NCI-H82 treated with DMSO at 0.1 percent for 48 hours (cell line): ENCODE data around the gene TMEM26.

ENCODE experiments used
- DNase-seq: peaks from one replicate; lab custom pipeline; 2025; ENCODE audit not compliant: unreplicated experiment; lab: John Stamatoyannopoulos, UW

The TMEM26 gene

DNA sequence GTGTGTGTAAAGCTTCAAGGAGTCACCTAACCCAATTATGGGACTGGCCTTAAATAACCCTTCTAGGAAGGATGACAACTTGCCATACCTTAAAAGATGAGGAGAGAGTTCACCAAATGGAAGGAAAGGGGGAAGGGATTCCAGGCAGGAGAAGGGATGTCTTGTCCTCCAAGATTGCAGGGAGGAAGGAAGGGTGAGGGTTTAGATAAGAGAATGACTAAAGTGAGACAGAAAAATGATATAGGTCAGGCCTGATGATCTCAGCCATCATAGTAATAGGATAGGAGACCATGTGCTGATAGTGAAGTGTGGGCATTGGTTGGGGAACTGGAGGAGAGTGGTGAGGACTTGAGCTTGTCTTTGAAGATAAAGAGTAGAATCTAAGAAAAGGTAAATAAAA, 7.7 kb upstream of the TMEM26 start:
- DNase-seq: no peak

DNA sequence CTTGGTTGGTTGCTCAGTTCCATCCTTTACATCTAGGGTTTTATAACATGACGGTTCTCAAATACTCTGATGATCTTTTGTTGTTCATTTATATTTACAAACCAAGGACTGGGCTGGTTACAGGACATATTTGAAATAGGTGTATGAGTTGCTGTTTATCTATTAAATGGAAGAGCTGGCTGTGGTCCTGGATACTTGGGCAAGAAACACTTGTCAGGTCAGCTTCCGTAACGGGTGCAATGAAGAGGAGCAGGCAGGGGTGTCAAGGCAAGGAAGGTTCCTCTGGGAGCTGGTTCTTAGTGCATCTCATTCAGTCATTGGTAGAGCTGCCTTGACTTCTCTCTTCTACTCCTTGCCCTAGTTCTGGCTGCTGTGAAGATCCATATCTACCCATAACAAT, 4.8 kb upstream of the TMEM26 start:
- no peak for DNase-seq

DNA sequence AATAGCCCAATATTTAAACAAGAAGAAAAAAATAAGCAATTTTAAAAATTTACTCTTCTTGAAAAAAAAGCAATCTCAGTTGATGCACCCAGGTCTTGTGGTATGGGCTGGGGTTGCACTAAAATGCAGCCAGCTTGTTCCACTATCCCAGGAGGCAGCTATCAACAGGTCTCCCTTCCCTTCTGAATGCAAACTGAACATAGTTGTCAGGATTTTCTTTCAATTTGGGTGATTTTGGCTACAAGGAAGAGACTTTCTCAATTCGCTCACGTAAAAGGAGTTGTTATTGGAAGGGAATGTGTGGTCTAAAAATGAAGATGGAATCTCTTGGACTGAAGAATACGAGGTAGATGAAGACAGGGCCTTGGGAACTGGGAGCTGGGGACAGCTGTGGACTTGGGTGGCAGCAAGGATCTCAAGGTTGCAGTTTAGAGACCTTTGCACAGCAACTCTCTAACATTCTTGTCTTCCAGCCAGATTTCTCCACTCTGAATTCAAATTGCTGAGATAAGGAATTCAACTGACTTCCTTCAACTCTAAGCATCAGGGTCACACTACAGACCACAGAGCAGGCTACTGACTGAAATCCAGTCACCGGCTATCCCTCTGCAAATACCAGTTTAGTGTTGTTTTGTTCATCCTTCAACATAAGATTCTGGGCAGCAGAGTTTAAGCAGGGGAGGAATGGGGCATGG, 3.1 kb upstream of the TMEM26 start:
- no peak for DNase-seq

DNA sequence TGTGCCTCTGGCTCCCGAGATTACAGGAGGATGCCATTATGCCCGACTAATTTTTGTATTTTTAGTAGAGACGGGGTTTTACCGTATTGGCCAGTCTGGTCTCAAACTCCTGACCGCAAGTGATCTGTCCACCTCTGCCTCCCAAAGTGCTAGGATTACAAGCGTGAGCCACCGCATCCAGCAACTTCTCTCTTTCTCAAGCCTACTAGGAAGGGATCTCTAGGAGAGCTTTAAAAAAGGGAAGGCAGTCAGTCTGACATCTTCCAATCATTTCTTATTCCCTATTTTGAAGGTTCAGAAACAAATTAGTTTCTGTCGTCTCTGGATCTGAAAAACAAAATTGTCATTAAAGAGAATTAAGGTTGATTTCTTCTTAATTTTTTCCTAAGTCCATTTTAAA, 2.5 kb upstream of the TMEM26 start:
- DNase-seq: no peak

DNA sequence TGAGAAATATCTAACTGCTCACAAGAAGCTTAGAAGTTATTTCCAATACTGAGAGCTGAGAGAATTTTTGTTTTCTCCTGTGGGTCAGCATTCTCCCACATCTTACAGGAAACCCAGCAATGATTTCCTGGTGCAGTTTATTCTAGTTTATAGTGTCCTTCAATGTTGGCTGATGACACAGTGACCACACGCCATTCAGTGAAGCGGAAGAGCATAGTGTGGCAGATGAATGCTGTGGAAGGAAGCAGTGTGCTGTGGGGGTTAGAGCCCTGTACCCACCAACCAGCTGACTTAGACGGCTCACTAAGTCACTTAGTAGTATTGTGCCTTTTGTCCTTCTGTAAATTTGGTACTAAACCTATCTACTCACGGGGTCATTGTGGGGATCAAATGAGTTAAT, 1.4 kb upstream of the TMEM26 start:
- DNase-seq: no peak

DNA sequence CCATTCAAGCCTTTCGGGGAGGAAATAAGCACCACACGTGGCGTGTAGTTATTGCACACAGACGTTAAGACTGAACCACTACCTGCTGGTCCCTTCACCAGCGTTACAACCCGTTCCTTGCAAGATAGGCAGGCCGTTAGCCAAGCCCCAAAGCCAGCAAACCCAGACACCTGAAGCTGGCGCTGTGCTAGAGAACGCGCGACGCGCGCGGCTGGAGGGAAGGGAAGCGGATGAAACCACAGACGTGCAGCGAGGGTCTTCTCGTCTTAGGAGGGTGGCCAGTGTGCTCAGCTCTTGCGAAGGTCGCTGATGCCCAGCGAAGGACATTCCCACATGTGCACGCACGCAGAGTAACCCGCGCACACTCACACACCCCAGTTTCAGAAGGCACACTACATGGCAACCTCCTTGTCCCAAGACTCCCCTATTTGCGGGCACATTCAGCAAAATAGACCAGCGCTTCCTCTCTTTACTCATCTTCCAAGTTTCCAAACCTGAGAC, 980 bp downstream of the TMEM26 start:
- no peak for DNase-seq

DNA sequence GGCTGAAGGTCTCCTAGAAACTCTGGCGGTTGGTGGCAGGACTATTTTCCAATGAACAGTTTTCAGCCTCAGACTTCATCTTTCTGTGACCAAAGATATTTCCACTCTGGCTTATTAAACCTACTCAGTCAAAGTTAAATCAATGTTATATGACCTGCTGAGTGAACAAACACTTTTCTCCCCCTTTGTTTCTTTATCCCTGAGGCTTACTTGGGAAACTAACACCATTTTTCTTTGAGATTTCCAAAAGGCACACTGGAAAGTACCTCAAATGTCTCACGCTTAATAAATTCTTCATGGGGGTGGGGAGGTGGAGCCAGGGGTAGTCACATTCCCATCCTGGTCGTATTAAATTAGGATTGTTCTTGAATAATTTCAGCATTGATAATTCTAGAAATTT, 1.8 kb downstream of the TMEM26 start:
- DNase-seq: no peak

DNA sequence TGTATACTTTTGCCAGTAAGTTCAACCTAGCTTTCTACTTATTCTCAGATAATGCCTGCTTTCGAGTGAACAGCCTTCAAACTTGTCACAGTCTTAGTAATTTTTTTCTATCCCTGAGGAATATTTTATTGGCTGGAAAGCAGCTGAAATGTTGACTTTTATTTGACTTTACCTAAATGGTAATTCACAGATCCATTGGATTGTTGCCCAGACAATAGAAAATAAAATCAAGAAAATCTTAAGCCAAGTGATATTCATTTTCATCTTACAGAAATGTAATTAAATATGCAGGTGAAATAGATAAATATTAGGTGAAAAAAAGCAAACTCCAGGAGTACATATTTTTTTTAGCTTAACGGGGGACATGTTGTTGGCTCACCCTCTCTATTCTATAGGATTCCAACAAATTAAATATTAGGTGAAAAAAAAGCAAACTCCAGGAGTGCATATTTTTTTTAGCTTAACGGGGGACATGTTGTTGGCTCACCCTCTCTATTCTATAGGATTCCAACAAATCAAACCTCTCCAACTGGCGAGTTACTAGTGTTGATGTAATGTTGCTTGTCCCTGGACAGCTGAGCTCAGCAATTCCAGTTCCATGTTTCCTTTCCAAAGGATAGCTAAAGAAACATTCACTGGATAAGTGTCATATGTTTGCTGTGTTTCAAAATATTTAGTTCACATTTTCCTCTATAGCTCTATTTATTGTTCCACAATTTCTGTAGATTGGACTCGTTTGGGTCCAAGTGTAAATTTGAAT, 4.2 kb downstream of the TMEM26 start:
- no peak for DNase-seq

DNA sequence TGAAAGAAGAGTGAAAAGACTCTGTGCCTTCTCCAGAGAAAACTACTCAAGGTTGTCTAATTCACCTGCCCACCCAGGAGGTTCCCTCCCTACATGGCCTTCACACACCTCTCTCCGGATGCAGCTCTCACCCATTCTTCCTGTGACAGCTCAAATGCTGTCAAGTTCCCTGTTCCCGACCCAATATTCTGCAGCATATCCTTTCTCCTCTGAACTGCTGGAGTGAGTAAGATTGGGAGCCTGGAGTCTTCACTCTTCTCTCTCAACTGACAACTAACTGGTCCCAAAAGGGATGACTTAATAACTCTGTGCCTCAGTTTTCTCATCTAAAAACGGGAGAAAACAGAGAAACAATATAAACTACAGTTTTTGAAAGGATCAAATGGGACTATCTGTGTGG, 5.1 kb downstream of the TMEM26 start:
- no peak for DNase-seq

DNA sequence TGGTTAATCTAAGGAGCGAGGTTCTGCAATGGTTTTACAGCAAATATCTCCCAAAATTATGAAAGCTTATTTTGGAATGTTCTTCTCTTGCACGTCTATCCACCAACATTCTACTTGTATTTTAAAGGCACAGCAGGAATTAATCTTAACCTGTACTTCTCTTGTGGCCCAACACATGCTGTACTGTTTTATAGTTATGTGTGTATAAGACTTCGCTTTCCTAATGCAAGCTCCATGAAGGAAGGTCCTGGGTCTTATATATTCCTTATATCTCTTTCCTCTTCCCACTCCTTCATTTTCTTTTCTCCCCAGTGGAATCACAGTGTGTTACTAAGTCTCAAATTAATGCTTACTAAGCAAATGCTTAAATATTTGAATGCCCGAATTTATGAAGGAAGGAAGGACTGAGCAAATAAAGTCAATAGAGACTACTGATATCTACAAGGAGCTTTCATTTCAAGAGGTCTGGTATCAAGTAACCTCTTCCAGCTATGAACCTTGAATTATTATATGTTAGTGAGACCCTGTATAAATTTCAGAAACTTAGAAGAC, 14.0 kb downstream of the TMEM26 start:
- no peak for DNase-seq

DNA sequence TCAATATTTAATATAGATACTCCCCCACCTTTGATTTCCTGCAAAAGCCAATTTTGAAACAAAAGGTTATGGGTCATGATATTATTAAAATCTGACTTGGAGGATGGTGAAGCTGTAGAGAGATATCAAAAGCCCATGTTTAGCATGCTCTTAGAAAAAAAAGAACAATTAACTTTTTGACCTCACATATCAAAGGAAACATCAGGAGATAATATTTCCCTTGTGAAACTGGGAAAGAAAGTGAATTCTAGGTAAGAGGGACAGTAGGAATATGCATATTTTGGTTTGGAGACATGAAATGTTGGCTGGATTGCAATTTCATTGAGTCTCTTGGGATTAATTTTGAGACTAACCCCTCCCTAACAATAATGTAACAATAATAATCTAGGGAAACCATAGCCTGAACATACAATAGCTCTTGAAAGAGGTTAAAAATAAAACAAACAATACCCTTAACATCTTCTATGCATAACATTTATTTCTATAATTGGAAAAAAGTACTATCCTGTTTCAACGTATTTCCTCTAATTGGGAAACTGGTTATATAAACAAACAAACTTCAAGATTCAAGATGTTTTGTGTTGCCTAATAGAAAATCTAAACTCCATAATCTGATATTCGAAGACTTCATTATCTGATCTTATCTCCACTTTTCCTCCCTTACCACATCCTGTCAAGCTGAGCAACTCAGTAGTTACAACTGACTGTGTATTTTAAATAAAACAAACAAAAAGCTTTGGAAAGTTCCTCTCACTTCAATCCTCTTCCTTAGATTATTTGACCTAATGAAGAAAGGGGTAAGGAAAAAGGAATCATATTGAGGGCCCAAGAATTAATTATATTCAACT, 14.8 kb downstream of the TMEM26 start:
- no peak for DNase-seq

DNA sequence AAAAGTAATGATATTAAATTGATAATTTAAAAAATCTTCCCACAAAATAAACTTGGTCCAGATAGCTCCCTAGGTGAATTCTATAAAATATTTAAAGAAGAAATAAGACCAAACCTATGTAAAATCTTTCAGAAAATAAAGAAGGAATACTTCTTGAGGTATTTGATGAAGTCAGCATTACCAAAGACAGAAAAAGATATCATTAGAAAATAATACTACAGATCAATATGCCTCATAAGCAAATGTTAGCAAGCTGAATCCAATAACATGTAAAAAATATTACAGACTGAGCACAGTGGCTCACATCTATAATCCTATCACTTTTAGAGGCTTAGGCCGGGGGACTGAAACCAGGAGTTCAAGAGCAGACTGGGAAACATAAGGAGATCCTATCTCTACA, 30.0 kb downstream of the TMEM26 start:
- DNase-seq: no peak

DNA sequence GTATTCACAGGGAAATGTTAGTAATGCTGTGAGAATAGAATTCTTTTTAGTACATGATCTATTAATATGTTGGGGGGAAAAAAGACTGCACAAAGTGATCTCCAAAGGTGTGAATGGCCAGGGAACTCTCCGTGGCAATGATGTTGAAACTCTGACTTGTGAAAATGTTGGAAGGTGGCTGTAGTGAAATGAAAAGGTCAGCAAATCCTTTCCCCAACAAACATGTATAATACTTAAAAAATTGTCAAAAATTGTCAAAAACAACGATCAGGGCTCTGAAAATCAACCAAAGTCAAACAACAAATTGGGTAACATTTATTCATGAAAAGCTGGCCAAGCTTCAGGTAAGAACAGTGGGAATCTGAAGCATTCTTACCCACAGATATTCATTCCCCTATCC, 35.5 kb downstream of the TMEM26 start:
- no peak for DNase-seq

DNA sequence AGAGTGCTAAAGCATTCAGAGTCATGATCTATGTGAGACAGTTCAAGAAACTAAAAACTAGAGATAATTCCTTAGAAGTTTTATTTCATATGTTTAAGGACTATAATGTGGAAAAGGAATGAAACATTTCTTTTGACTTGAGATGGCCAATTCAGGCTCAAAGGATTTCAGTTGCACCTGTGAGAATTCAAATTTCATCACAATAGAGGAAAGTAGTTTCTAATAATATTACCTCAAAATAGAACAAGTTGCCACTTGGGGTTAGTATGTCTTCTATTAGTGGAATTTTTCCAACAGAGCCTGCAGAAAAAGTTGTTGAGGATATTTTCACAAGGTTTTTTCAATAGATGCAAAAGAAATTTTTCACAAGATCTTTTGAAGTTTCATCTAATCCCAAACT, 37.4 kb downstream of the TMEM26 start:
- DNase-seq: no peak

DNA sequence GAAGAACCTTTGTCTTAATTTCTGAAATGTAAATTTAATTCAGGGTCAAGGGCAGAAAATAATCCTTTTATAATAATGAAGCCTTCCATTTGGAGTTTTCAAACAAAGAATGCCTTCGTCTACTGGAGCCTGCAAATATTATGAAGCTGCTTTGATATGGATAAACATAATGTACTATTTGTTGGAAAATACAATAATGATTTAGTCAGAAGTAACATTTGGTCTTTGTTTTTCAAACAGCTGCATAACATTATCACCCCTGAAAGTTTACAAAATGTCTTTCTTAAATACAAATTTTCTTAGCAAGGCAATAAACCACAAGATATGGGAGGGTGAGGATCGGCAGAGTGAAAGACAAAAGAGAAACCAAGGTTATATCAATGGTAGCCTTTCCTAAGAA, 41.5 kb downstream of the TMEM26 start:
- no peak for DNase-seq

DNA sequence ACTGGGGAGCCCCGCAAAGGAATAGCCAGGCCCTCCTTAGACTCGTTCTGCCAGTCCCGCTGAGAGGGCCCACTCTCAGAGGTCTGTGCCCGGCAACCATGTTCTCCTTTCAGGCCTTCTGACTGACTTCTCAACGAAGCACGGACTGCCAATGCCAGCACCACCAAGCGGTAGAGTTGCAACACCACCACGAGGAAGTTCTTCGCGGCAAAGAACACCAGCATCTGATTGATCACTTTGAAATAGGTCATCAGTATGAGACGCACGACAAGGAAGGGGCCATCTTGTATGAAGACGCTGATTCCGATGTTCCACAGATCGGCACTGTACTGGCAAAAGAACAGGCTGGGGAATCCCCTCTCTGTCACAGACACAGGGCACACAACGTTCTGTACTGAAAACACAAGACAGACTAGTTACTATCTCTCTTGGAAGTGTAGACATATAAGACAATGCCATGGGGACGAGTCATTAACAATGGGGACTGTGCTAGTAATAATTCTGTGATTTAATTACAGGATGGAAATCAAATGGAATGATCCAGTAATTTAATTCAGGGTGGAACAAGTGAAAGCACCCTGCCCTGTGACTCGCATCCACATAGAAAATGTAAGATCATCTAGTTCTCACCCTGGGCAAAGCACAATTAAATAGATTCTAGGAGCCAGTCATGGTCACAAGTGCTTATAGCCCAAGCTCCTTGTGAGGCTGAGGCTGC, 42.7 kb downstream of the TMEM26 start:
- no peak for DNase-seq

DNA sequence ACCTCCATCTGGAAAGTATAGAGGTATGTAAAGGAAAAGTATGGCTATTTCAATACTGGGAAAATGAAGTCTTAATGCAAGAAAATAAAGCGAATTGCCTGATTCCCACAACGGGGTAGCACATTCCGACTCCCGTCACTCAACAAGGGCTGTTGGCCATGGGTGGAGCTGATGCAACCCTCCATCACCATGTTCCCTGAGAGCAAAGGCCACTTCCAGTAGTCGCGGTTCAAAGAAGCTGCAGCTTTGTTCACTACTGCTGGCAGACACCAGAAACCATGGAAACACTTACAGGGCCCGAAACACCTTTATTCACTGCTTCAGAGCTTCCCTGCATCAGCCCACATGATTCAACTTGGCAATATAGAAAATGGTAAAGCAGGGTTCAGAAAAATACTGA, 44.0 kb downstream of the TMEM26 start:
- no peak for DNase-seq

DNA sequence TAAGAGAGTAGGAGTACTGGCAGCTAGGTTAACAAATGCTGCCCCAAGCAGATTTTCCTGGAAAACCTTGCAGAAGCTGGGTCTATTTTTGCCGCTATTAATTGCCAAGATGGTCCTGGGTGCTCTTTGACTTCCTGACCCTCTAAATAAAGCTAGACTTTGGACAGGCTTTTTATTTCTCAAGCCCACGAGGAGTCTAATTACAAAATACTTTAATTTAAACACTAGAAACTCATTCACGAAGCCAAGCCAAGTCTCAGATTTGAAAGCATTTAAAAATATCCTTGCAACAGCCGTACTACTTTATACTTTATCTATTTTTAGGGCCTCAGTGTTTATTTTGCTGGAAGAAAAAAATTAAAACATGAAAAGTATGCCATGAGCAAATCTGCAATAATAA, 45.1 kb downstream of the TMEM26 start:
- no peak for DNase-seq

DNA sequence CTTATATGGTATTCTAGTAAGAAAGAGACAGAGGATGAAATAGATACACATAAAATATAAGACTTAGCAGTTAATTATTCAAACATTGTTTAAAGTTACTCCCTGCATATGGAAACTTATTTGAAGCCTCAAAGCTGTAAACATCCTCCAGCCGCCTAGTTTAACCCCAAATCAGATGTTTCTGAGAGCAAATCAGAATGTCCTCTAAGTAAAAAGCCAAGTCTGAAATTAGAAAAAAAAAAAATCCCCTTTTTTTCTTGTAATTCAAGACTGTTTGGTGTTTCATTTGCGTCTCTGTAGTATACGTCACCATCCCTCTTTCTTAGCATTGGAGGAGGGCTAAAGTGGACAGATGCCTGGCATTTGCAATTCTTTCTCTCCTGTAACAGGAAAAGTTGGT, 46.4 kb downstream of the TMEM26 start:
- DNase-seq: no peak

DNA sequence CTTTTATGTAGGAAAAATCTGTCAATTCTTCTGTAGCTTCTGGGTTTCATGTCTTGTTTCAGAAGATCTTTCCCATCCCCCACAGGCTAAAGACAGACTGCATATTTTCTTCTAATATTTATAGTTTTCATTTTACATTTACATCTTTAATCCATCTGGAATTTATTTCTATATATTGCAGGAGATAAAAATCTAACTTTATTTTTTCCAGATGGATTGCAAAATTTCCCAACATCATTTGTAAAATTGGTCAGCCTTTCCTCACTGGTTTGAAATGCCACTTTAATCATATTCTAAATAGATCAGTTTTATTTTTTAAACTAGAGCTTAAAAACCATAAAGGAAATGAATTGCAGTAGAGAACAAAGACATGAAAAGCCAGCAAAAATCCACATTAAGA, 46.9 kb downstream of the TMEM26 start:
- no peak for DNase-seq

DNA sequence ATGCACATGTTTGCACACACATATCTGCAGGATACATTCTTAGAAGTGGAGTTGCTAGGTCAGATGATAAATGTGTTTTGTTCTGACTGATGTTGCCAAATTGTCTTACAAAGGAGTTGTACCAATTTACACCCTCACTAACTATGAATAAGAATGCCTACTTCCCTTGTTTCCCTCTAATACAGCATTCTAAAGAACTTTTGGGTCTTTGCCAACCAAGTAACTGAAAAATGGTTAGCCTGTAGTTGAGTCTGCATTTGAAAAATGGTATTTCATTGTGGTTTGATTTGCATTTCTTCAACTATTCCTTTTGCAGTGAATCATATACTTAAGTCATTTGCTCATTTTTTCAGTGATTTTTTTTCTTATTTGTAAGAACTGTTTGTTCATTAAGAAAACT, 48.4 kb downstream of the TMEM26 start:
- DNase-seq: no peak
